GM12875 (cell line): ENCODE data around the gene DST.

Source experiments
- H3K4me3 ChIP-seq: one replicate; pipeline ENCODE4 v1.5.1; 2011; ENCODE audit warnings: low read depth, low read length, control low read depth
- TF ChIP-seq, protein P1 (sequence below): IDR thresholded peaks from 2 replicates; pipeline ENCODE4 v1.5.1; 2011; ENCODE audit warnings: low read depth, mild to moderate bottlenecking, control low read depth, inconsistent platforms, low read length, moderate library complexity, borderline replicate concordance; ENCODE audit not compliant: insufficient read depth

The DST gene

DNA sequence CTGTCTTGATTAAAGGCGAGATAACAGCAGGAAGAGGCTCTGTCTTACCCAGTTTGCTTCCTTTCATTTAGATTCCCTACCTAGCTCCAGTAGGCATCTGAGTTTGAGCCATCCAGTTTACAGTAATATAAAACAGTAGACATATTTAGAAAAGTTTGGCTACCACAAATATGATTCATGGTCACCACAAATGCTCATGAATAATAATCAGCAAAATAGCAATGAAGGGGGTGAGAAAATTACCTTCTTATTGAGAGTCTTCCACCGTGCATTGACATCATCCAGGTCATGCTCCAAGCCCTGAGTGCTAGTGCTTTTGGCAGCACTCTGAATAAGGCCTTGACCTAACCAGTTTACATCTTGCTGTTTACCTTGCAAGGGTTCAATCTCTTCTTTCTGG is 106.2 kb downstream of the DST start:
- no peak overlapping the region for H3K4me3 ChIP-seq
- TF ChIP-seq, protein P1, sequence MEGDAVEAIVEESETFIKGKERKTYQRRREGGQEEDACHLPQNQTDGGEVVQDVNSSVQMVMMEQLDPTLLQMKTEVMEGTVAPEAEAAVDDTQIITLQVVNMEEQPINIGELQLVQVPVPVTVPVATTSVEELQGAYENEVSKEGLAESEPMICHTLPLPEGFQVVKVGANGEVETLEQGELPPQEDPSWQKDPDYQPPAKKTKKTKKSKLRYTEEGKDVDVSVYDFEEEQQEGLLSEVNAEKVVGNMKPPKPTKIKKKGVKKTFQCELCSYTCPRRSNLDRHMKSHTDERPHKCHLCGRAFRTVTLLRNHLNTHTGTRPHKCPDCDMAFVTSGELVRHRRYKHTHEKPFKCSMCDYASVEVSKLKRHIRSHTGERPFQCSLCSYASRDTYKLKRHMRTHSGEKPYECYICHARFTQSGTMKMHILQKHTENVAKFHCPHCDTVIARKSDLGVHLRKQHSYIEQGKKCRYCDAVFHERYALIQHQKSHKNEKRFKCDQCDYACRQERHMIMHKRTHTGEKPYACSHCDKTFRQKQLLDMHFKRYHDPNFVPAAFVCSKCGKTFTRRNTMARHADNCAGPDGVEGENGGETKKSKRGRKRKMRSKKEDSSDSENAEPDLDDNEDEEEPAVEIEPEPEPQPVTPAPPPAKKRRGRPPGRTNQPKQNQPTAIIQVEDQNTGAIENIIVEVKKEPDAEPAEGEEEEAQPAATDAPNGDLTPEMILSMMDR, result no peak

DNA sequence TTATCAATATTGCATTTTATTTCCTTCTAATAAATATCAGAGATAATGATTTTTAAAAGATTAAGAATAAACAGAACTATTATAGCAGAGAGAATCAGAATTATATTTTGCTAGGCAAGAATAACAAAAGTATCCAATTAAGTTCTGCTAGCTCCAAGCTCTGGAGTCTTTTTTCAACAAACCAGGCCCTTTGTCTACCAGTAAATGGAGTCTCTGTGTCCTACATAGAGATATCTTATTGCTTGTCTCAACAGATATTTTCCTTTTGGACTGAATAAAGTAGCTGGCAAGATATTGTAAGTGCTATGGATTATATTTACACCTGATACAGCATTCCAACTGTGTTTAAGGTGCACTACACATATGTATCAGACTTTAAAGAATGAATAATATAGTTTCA is 107.1 kb downstream of the DST start:
- TF ChIP-seq, protein P1, result no peak
- no peak overlapping the region for H3K4me3 ChIP-seq

DNA sequence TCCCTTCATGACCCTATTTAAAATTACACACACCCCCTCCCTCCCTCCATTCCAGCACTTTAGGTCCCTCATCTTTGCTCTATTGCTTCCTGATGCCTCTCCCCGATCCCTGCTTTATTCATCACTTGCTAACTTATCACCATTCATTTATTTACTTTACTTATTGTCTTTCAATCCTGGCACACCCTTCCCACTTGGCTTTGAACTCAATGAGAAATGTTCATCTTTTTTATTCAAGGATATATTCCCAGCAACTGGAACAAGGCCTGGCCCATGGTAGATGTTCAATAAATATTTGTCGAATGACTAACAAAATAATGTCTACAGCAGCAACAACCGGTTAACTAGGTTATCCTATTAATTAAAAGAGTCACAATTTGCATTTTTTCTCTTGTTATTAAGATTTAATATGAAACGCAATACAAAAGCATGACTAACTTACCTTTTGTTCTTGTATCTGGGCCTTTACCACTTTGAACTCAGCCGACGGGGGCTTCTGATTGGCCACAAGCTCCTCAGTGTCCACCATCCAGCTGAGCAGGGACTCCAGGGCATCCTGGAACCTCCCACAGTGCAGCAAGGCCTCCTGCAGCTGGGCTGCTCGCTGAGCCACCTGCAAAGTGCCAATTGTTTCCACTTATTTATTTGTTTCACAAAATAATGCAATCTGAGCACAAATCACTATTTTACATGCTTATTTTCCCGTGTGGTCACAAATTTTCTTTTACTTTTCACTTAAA is 107.8 kb downstream of the DST start:
- no peak overlapping the region for H3K4me3 ChIP-seq
- TF ChIP-seq, protein P1, result no peak

DNA sequence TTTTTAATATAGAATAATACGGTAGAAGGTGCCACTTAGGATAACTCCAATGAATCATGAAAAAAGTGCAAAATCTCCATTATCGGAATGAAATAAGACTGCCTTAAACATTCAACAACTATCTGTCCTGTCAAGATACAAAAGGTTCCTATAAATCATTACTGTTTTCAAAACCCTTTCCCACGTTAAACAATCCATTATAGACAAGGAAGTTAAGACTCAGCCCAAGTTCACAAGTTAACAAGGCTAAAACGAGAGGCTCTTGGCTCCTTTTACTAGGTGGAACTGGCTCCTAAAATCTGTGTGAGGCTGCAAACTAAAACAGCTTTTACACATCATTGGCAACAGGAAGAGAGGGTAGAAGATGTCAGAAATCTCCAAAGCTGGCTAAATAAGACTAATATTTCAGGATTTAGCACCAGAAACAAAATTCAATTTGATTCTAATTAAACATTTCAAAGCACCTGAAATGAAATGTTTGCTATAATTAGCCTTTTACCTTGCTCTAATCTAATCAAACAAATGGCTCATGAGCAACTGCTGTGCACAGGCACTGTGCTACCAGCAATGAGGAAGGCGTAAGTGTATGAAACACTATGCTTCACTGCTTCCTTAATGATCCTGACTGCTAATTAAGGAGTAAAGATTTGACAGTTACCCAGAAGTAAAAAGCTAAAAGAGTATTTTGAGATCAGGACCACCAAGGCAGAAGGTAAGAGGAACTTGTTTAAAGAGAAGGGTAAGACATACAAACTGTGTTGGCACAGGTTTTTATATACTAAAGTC is 109.7 kb downstream of the DST start:
- TF ChIP-seq, protein P1, result no peak
- H3K4me3 ChIP-seq, result no peak overlapping the region

DNA sequence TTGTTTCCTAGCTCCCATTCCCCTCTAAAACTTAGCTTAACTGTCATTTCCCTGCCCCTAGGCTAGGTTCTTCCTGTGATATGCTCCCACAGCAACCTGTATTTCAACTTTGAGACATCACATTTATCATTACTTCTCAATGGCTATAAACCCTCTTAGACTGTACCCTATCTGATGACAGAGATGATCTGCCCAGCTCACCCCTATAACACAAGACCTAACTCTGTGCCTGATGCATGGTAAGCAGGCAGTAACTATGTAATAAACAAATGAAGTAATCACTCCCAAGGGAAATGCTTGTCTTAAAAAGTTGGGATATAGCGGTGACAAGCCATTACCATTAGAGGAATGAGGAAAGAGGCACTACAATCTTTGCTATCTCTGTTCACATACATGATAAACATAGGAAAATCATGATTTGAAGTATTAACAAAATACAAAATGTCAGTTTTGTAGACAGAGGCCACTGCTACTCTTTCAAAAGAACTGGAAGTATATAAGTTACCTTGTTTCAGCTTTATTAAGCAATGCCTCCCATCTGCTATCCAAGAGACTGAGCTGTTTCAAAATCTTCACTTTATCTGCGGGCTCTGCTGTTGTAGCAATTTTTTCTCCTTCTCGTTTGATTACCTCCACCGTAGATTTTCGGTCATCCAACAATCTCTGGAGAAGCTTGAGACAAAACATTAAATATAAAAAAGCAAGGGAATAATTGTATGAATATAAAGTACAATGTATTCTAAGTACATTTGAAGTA is 110.7 kb downstream of the DST start:
- TF ChIP-seq, protein P1, result no peak
- no peak overlapping the region for H3K4me3 ChIP-seq

DNA sequence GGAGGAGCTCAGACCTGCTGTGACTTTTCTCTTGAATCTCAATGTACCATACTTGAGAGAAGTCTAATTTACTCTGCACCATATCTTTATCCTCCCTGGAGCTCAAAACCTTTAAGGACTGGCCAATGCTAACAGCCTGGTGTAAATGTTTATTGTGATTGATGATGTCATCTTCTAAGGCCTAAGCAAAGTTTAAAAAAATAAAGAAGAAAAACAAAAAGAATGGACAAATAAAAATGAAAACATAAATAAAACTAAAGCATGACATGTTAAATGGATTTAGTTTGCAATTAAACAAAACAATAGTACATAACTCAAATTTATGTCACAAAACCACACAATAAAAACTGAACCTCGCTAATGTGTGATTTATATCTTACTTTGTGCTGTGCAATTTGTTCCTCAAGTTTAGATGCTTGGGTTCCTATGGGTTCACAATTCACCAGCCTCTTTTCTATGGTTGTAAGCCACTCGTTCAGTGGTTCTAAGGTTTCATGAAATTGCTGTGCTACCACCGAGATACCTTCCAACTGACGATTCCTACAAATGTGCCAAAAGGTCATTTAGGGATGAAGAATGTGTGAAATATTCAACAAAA is 113.0 kb downstream of the DST start:
- H3K4me3 ChIP-seq, result no peak overlapping the region
- TF ChIP-seq, protein P1, result no peak
